Activated naive CD8-positive, alpha-beta T cell treated with anti-CD3 and anti-CD28 coated beads, Interleukin-2, amount 10 ng/mL, durations not matched to agents 7 days and 5 days (primary cell): Measurements from ENCODE around the gene PROP1. TPM values are rescaled to one million over a fixed set of nuclear protein-coding genes. Genes with fewer than 3 reads are reported as not detected.
"Not testable (repeated sequence)": the region's sequence is repeated elsewhere in the genome, so short reads cannot be mapped to it uniquely, and the experiment has no call there.

ENCODE experiments used
- ATAC-seq: fragments of 150-1000 bp; cut with Tn5 transposase; one replicate; pipeline ENCODE4 v1.10.0; 2021; ENCODE audit warnings: low read depth, moderate library complexity
- POLR2A ChIA-PET: fragments of 350-600 bp; sonication (Branson Sonifier 250); formaldehyde crosslinking; loops from one replicate; lab custom pipeline; 2021; ENCODE audit warnings: antibody characterized with exemption; lab: Charles Lee
- DNase-seq: peaks from one replicate; pipeline ENCODE4 v3.0.0; 2021
- H3K27ac Mint-ChIP-seq: one replicate; pipeline ENCODE4 v1.8.0; 2022; ENCODE audit warnings: mild to moderate bottlenecking, mixed read lengths
- H3K27me3 Mint-ChIP-seq: one replicate; pipeline ENCODE4 v1.8.0; 2022; ENCODE audit warnings: mild to moderate bottlenecking, moderate library complexity, mixed read lengths
- H3K36me3 Mint-ChIP-seq: one replicate; pipeline ENCODE4 v1.8.0; 2021; ENCODE audit warnings: mild to moderate bottlenecking, mixed read lengths
- H3K4me1 Mint-ChIP-seq: one replicate; pipeline ENCODE4 v1.8.0; 2021; ENCODE audit warnings: mixed read lengths
- H3K4me3 Mint-ChIP-seq: one replicate; pipeline ENCODE4 v1.8.0; 2022; ENCODE audit warnings: mild to moderate bottlenecking, moderate library complexity, mixed read lengths
- H3K9me3 Mint-ChIP-seq: one replicate; pipeline ENCODE4 v1.8.0; 2021; ENCODE audit warnings: mixed read lengths
- total RNA-seq, 2 experiments: library from RNA; stranded (reverse); gene quantifications; one replicate each; pipeline ENCODE4 v1.2.3, GENCODE V29; 2021

PROP1 gene
- total RNA-seq, 2 experiments from 2014 or later, result not detected

DNA sequence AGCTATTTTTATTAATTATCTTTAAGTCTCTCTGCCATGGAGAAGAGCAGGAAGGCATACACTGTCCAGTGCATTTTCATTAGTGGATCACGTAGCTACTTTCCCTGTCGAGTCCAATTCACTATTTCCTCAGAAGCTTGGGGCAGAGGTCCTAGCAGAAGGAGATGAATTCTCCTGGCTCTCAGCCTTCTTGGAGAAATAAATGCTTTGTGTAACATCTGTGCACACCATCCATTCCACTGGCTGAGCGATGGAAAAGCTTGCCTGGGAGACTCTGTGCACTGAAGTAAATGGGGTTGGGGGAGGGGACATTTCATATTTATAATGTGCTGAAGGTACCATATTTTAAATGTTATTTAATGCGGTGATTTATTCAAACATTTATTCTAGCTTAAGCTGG is 23.4 kb downstream of the PROP1 start:
- Mint-ChIP-seq H3K27ac (no peak overlapping the region), H3K9me3 (peaks cover 2% of the 10 kb centered on the region), H3K27me3 (peaks cover 10% of the 10 kb centered on the region), H3K36me3 (no peaks in the 10 kb centered on the region), H3K4me3 (no peak overlapping the region), H3K4me1 (no peaks in the 10 kb centered on the region)
- ATAC-seq (no peak), DNase-seq (no peak)
- POLR2A ChIA-PET, result no interaction called here

DNA sequence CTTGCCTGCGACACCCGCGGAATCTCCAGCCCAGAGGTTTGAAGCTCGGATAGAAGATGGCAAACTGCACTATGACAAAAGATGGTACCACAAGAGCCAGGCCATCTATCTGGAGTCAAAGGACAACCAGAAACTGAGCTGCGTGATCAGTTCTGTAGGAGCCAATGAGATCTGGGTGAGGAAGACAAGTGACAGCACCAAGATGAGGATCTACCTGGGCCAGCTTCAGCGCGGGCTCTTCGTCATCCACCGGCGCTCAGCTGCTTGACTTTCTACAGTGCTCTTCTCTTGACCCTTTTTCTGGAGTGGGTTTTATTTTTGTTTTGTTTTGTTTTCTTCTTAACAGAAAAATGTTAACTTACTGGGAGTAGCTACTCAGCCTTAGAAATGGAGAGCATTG is 24.0 kb downstream of the PROP1 start:
- H3K4me3 Mint-ChIP-seq, DNase-seq, H3K27me3 Mint-ChIP-seq, ATAC-seq, POLR2A ChIA-PET, H3K9me3 Mint-ChIP-seq, H3K4me1 Mint-ChIP-seq, H3K36me3 Mint-ChIP-seq, H3K27ac Mint-ChIP-seq: not testable (repeated sequence)

DNA sequence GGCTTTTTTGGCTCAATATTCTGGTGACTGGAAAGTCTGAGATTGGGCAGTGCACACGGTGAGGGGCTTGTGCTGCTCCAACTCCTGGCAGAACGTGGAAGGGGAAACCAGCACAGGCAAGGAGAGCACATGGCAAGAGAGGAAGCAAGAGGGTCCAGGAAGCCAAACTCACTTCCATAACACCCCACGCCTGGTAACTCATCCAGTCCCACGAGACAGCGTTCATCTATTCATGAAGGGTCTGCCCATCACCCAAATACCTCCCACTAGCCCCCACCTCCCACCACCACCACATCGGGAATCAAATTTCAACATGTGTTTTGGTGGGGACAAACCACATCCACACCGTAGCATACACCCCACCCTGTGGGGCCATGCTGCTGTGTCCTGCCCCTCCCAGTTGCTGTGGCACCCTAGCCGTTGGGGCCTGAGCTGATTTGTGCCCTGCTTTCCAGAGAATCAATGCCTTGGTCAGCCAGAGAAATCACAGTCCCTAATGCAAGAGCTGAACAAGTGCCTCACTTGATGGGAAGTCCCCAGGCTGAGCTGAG is 27.3 kb downstream of the PROP1 start:
- Mint-ChIP-seq H3K9me3 (no peaks in the 10 kb centered on the region), H3K36me3 (no peaks in the 10 kb centered on the region), H3K27ac (no peak overlapping the region), H3K4me1 (peaks cover 3% of the 10 kb centered on the region), H3K4me3 (no peak overlapping the region), H3K27me3 (peaks cover 10% of the 10 kb centered on the region)
- no peak for ATAC-seq
- POLR2A ChIA-PET, result no interaction called here
- DNase-seq, result no peak

DNA sequence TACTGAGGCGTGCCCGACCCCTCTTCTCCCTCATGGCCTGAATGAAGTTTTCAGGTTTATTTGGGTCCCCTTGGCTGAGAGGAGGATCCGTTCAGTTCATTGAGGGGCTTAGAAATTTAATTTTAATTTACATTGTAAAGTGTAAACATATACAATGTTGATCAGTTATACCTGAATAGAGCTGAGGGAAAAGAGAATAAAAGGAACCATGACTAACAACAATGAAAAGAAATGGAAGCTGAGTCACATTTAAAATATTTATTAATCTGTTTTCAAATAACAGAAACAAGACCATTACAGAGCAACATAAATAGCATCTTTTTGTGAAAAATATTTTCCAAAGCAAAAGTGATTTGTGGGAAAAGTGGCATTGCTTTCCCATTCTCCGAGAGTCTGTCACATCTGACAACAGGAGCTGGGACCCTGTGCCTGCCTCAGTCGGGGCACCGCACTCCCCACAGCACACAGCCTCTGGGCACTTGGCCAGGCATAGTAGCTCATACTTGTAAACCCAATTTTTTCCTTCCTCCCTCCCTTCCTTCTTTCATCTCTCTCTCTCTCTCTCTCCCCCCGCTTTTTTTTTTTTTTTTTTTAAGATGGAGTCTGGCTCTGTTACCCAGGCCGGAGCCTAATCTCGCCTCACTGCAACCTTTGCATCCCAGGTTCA is 28.7 kb downstream of the PROP1 start:
- no peaks in the 10 kb centered on the region for H3K36me3 Mint-ChIP-seq
- H3K9me3 Mint-ChIP-seq, result no peaks in the 10 kb centered on the region
- peaks cover 10% of the 10 kb centered on the region for H3K27me3 Mint-ChIP-seq
- H3K4me3 Mint-ChIP-seq, result no peak overlapping the region
- H3K4me1 Mint-ChIP-seq, result peaks cover 3% of the 10 kb centered on the region
- POLR2A ChIA-PET, result no interaction called here
- ATAC-seq (no peak), DNase-seq (no peak)
- no peak overlapping the region for H3K27ac Mint-ChIP-seq

DNA sequence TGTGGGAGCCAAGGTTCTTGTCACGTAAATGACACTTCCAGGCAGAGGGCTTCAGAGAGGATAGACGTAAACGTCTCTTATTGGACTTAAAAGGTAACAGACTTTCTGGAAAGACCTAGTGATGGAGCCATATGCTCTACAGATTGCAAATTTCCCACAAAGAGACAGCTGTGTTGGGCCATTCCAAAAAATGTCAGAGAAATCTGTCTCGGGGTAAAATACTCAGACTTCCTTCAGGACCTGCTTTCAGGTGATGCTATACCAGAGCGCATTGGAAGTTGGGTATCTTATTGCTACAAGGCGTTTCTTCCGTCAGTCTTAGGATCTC is 29.2 kb downstream of the PROP1 start:
- Mint-ChIP-seq H3K27me3 (peaks cover 10% of the 10 kb centered on the region), H3K9me3 (no peaks in the 10 kb centered on the region), H3K36me3 (no peaks in the 10 kb centered on the region), H3K4me1 (peaks cover 3% of the 10 kb centered on the region), H3K4me3 (no peak overlapping the region), H3K27ac (no peak overlapping the region)
- POLR2A ChIA-PET, result no interaction called here
- DNase-seq (no peak), ATAC-seq (no peak)

DNA sequence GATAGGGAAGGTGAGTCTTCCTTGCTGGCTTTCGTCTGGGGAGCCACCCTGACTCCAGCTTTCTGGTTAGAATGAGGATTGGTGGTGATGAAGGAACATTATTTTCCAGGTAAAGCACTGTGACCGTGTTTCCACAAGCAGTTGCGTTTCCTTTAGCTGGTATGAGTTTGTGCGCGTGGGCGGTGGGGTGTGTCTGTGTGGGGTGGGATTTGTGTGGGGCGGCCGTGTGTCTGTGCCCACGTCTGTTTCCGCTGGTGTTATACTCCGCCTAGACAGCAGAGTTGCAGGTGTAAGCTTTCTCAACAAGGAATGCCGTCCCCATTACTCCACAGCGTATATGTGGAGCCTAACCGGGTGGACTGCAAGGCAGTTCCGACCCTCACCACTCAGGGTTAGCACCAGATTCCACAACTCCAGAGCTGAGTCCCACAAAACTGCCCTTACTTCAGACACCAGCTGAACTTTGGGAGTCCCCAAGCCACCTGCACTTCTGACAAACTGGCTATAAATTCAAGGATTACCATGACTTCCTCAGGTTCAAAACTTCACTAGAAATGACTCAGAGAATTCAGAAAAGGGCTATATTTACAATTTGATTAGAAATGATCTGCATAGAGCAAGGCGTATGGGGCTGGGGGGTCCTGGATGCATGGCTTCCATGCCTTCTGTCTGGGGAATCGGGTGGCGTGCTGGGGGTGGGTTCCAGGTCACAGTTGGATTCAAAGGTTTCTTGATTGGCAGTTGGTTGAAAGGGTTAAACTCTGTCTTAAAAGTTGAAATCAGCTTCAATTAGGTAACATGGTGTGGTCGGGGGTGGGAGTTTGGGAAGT is 29.8 kb downstream of the PROP1 start:
- Mint-ChIP-seq H3K9me3 (no peaks in the 10 kb centered on the region), H3K4me3 (no peak overlapping the region), H3K36me3 (no peaks in the 10 kb centered on the region), H3K27me3 (peaks cover 8% of the 10 kb centered on the region), H3K4me1 (peaks cover 3% of the 10 kb centered on the region), H3K27ac (no peak overlapping the region)
- ATAC-seq (no peak), DNase-seq (no peak)
- POLR2A ChIA-PET, result no interaction called here

DNA sequence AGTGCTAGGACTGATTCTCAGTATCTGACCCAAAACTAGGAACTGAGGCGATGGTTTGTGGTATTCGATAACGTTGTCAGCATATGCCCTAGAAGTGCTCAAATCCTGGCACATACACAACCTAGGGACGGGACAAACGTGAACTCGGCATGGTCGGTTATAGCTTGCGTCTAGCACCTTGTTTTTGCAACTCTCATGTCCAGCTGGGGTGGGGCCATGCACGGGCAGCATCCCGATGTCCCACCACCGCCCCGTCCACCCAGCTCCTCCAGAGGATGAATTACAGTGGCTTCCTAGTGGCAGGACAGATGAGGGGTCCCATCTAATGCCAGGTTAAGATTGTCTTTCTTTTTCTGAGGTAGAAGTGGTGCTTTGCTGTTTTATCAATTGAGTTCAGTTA is 31.6 kb downstream of the PROP1 start:
- Mint-ChIP-seq H3K36me3 (peaks cover 5% of the 10 kb centered on the region), H3K27me3 (peaks cover 2% of the 10 kb centered on the region), H3K27ac (no peak overlapping the region), H3K4me1 (peaks cover 3% of the 10 kb centered on the region), H3K4me3 (no peak overlapping the region), H3K9me3 (peaks cover 5% of the 10 kb centered on the region)
- no peak for DNase-seq
- POLR2A ChIA-PET, result no interaction called here
- ATAC-seq, result no peak

DNA sequence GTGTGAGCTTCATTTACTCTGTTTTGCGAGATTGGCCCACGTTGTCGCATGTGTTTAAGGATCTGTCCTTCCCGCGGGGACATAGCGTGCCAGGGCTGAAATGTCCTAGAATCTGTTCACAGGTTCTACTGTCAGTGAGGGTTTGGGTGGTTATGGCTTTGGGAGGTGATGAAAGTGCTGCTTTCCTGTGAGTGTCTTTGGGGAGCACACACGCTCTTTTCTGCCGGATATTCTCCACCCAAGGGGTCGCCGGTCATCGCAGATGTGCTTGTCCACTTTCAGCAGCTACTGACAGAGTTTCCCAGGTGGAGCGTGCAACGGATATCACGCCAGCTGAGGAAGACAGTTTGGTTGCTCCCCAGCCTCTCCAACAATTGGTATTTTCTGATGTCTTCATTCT is 32.1 kb downstream of the PROP1 start:
- H3K4me1 Mint-ChIP-seq, result peaks cover 3% of the 10 kb centered on the region
- no peak overlapping the region for H3K27ac Mint-ChIP-seq
- no peaks in the 10 kb centered on the region for H3K27me3 Mint-ChIP-seq
- H3K36me3 Mint-ChIP-seq, result peaks cover 5% of the 10 kb centered on the region
- POLR2A ChIA-PET, result no interaction called here
- H3K9me3 Mint-ChIP-seq, result peaks cover 5% of the 10 kb centered on the region
- ATAC-seq (no peak), DNase-seq (no peak)
- no peak overlapping the region for H3K4me3 Mint-ChIP-seq

DNA sequence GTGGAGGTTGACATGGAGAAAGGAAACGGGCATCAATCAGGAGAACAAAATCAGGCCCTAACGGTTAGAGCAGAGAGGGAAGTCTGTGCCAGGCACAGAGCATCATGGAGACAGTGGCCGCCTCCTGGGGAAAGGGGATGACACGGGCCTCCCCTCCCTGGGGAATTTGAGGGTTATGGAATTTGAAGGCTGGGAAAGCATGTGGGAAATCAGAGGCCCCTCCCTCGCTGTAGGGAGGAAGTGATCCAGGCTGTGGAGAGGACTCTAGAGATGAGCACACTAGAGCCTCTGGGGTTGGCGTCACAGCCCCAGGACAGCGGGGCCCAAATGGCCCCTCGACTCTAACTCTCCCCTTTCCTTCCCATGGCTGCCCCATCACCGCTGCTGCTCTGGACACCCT is 36.7 kb downstream of the PROP1 start:
- POLR2A ChIA-PET, result no interaction called here
- H3K27ac Mint-ChIP-seq, result peak overlapping the region; percentile 24

DNA sequence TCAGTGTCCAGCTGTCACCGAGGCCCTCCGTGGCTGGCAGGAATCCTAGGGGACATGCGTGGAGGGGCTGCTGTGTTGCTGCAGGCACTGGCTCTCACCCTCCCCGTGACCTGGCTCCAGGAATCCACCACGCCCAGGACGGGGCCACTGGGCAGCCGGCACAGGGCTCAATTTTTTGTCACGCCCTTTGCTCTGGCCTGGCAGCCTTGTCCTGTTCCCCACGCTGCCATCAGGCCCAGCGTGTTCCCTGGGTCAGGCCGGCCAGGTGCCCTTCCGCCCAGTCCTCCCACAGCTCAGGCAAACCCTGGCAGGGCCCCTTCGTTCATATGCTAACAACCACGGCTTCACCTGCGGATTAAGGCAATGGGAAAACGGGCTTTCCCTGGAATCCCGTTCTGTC is 37.3 kb downstream of the PROP1 start:
- Mint-ChIP-seq H3K4me1 (no peaks in the 10 kb centered on the region), H3K9me3 (peaks cover 5% of the 10 kb centered on the region), H3K36me3 (peaks cover 5% of the 10 kb centered on the region), H3K27me3 (no peaks in the 10 kb centered on the region), H3K27ac (no peak overlapping the region), H3K4me3 (no peak overlapping the region)
- POLR2A ChIA-PET, result no interaction called here
- no peak for DNase-seq
- ATAC-seq, result no peak

More for the DNA sequence above, 36.7 kb downstream of the PROP1 start:
- no peaks in the 10 kb centered on the region for H3K4me1 Mint-ChIP-seq
- no peak for DNase-seq
- peaks cover 5% of the 10 kb centered on the region for H3K36me3 Mint-ChIP-seq
- H3K9me3 Mint-ChIP-seq, result peaks cover 5% of the 10 kb centered on the region
- ATAC-seq, result no peak
- no peak overlapping the region for H3K4me3 Mint-ChIP-seq
- no peaks in the 10 kb centered on the region for H3K27me3 Mint-ChIP-seq

DNA sequence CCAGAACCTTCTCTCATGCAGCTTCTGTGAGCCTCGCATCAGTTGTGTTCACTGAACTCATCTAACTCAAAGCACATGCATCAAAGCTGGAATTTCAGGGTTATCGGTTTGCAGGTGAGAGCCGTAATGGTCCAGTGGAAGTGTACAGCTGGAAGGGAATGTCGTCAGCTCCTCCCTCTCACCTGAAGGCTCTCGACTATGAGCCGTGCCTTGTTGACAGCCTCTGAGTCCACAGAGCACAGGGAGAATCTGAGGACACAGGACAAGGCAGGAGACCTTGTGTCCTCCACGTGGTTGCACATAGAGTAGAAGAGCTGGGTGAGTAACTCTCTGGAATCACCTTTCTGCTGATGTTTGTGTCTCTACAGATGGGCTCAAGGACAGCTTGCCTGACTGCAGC is 38.8 kb downstream of the PROP1 start:
- H3K9me3 Mint-ChIP-seq, result peaks cover 5% of the 10 kb centered on the region
- H3K36me3 Mint-ChIP-seq, result peaks cover 5% of the 10 kb centered on the region
- H3K27me3 Mint-ChIP-seq, result no peaks in the 10 kb centered on the region
- DNase-seq (no peak), ATAC-seq (no peak)
- no peaks in the 10 kb centered on the region for H3K4me1 Mint-ChIP-seq
- no peak overlapping the region for H3K27ac Mint-ChIP-seq
- H3K4me3 Mint-ChIP-seq, result no peak overlapping the region
- POLR2A ChIA-PET, result no interaction called here

DNA sequence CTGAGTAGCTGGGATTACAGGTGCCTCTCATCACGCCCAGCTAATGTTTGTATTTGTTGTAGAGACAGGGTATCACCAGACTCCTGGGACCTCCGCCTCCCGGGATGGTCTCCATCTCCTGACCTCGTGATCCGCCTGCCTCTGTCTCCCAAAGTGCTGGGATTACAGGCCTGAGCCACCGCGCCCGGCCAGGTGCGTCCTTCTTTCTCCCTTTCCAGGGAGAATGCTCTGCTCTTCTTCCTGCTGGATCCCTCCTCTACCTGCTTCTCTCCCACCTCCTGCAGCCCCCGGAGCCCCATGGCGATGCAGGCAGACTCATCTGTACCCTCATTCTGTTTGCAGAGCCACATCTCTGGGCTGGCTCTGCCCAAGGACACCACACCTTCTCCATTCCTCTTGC is 42.9 kb downstream of the PROP1 start:
- H3K36me3 Mint-ChIP-seq, H3K27me3 Mint-ChIP-seq, POLR2A ChIA-PET, ATAC-seq, H3K4me1 Mint-ChIP-seq, H3K27ac Mint-ChIP-seq, DNase-seq, H3K9me3 Mint-ChIP-seq, H3K4me3 Mint-ChIP-seq: not testable (repeated sequence)

DNA sequence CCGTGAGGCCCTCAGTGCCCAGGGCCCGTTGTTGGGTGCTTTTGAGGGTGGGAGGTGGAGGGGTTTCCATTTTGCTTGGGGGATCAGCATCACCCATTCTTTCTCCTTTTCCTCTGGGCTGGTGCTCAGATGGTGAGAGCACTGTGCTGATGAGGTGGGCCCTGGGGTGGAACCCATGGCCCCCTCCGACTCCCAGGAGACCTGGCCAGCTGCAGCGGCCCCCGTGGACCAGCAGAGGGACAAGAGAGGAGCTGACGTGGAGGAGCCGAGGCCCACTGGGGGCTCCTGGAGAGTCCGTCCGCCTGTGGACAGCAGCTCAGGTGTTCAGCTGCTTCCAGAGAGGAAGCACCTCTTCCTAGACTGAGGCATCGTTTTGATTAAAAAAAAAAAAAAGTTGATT is 46.4 kb downstream of the PROP1 start:
- POLR2A ChIA-PET, ATAC-seq, H3K27me3 Mint-ChIP-seq, H3K9me3 Mint-ChIP-seq, H3K4me3 Mint-ChIP-seq, H3K4me1 Mint-ChIP-seq, H3K36me3 Mint-ChIP-seq, DNase-seq, H3K27ac Mint-ChIP-seq: not testable (repeated sequence)

DNA sequence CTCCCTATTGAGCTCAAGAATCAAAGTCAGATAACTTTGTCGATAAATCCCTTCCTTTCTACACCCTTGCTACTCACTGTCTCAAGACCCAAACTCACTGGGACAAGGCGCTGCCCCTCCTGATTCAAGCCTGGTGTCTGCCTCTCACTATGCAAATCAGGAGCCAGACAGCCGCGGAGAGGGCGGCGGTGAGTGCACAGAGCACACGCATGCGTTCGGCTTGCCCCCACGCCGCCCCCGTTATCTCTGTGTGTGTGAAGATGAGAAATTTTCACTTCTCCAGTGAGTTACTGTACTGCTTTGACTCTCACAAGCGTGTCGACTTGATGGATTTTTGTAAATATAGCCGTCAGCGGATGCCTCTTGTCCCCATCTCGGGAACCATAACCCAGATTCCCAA is 47.0 kb downstream of the PROP1 start:
- ATAC-seq, H3K27ac Mint-ChIP-seq, H3K9me3 Mint-ChIP-seq, DNase-seq, POLR2A ChIA-PET, H3K36me3 Mint-ChIP-seq, H3K4me1 Mint-ChIP-seq, H3K27me3 Mint-ChIP-seq, H3K4me3 Mint-ChIP-seq: not testable (repeated sequence)
